GM12801 (cell line): ENCODE results near the gene RIC1.

Experiments
- CTCF ChIP-seq: IDR thresholded peaks from one replicate; pipeline ENCODE4 v1.5.1; 2011; ENCODE audit warnings: control low read depth; ENCODE audit not compliant: insufficient read length; ENCODE audit errors: extremely low read depth

Gene RIC1

DNA sequence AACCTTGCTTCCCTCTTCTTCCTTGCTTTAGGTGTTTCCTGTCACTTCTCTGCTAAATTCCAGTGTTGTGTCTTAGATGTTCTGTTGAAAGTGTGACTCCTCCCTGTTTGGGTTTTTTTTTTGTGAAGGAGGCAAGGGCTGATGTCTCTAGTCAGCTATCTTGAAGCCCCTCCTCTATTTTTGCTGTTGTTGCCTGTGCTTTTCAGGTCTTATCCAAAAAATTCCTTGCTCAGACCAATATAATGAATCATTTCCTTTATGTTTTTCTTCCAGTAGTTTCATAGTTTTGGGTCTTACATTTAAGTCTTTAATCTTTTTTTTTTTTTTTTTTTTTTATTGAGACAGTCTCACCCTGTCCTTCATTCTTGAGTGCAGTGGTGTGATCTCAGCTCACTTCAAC, 22.3 kb downstream of the RIC1 start:
- no peak for TF ChIP-seq CTCF

- TF ChIP-seq CTCF, result no peak
These were observed 23.9 kb downstream of the RIC1 start for GRCh38 chr9:5652821-5653220.

DNA sequence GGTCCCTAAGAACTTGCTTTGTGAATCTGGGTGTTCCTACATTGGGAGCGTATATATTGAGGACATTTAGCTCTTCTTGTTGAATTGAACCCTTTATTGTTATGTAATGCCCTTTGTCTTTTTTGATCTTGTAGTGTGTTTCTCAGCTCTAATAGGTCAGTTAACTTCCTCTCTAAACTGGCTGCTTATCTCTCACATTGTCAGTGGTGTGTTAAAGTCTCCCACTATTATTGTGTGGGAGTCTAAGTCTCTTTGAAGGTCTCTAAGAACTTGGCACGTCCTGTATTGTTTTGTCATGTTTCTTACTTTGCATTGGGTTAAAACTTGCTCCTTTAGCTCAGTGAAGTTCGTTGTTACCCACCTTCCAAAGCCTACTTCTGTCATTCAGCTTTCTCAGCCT, 36.2 kb downstream of the RIC1 start:
- TF ChIP-seq CTCF, result no peak

DNA sequence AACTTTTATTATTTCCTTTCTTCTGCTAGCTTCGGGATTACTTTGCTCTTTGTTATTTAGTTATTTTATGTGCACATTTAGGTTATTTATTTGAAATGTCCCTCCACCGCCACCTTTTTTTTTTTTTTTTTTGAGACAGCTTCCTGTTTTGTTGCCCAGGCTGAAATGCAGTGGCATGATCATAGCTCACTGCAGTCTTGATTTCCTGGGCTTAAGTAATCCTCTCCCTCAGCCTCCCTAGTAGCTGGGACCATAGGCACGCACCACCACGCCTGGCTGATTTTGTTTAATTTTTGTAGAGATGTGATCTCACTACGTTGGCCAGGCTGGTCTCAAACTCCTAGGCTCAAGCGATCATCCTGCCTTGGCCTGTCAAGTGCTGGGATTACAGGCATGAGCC, 38.5 kb downstream of the RIC1 start:
- no peak for TF ChIP-seq CTCF

- no peak for TF ChIP-seq CTCF
These were observed 41.2 kb downstream of the RIC1 start for GRCh38 chr9:5670079-5670478.

GRCh38 chr9:5671711-5672353, 42.9 kb downstream of the RIC1 start:
- TF ChIP-seq CTCF, result no peak

DNA sequence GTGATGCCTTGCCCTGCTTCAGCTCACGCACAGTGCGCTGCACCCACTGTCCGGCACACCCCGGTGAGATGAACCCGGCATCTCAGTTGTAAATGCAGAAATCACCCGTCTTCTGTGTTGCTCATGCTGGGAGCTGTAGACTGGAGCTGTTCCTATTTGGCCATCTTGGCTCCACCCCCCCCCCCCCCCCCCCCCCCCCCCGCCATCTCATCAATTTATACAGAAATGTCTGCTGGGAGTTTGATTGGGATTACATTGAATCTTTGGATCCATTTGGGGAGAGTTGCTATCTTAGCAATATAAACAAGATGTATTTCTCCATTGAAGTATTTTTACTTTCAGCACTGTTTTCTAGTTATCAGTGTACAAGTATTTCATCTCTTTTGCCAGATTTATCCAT, 55.2 kb downstream of the RIC1 start:
- TF ChIP-seq CTCF, result no peak
